ENCODE results near the gene PSAP.

- TF ChIP-seq CTCF (conservative IDR thresholded peaks at IDR 0.05; ENCODE audit: low read depth in 2 of 2), result no peak
- no peak for TF ChIP-seq POLR2AphosphoS5 (IDR thresholded peaks at IDR 0.05; ENCODE audit: low read depth)
- TF ChIP-seq, protein P1, sequence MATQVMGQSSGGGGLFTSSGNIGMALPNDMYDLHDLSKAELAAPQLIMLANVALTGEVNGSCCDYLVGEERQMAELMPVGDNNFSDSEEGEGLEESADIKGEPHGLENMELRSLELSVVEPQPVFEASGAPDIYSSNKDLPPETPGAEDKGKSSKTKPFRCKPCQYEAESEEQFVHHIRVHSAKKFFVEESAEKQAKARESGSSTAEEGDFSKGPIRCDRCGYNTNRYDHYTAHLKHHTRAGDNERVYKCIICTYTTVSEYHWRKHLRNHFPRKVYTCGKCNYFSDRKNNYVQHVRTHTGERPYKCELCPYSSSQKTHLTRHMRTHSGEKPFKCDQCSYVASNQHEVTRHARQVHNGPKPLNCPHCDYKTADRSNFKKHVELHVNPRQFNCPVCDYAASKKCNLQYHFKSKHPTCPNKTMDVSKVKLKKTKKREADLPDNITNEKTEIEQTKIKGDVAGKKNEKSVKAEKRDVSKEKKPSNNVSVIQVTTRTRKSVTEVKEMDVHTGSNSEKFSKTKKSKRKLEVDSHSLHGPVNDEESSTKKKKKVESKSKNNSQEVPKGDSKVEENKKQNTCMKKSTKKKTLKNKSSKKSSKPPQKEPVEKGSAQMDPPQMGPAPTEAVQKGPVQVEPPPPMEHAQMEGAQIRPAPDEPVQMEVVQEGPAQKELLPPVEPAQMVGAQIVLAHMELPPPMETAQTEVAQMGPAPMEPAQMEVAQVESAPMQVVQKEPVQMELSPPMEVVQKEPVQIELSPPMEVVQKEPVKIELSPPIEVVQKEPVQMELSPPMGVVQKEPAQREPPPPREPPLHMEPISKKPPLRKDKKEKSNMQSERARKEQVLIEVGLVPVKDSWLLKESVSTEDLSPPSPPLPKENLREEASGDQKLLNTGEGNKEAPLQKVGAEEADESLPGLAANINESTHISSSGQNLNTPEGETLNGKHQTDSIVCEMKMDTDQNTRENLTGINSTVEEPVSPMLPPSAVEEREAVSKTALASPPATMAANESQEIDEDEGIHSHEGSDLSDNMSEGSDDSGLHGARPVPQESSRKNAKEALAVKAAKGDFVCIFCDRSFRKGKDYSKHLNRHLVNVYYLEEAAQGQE (IDR thresholded peaks at IDR 0.05; ENCODE audit: unreplicated experiment), result no peak
- TF ChIP-seq, protein P2, sequence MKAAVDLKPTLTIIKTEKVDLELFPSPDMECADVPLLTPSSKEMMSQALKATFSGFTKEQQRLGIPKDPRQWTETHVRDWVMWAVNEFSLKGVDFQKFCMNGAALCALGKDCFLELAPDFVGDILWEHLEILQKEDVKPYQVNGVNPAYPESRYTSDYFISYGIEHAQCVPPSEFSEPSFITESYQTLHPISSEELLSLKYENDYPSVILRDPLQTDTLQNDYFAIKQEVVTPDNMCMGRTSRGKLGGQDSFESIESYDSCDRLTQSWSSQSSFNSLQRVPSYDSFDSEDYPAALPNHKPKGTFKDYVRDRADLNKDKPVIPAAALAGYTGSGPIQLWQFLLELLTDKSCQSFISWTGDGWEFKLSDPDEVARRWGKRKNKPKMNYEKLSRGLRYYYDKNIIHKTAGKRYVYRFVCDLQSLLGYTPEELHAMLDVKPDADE (IDR thresholded peaks at IDR 0.05), result no peak
- TF ChIP-seq JUNB (IDR thresholded peaks at IDR 0.05; ENCODE audit: unreplicated experiment), result no peak
- TF ChIP-seq CREB1 (CRISPR knock-in tag; IDR thresholded peaks at IDR 0.05; ENCODE audit: low read depth), result no peak
- no peak for TF ChIP-seq EZH2 (IDR thresholded peaks at IDR 0.05; ENCODE audit: low read depth, unreplicated experiment)
Measured at GRCh38 chr10:71836596-71836974, 14.5 kb downstream of the PSAP start.
